Brain microvascular endothelial cell (primary cell): ENCODE data around the gene WWOX.

ENCODE experiments used
- DNase-seq: peaks from one replicate; pipeline ENCODE4 v3.0.0-alpha.2; 2020
- H3K27ac ChIP-seq: fragments of 250-450 bp; sonication (Bioruptor Pico); 2 replicates; pipeline ENCODE4 v1.5.1; 2020; ENCODE audit warnings: mild to moderate bottlenecking, moderate library complexity
- H3K27me3 ChIP-seq: fragments of 250-450 bp; sonication (Bioruptor Pico); replicated peaks from 2 replicates; pipeline ENCODE4 v1.5.1; 2020; ENCODE audit warnings: mild to moderate bottlenecking
- H3K36me3 ChIP-seq: fragments of 250-450 bp; sonication (Bioruptor Pico); replicated peaks from 2 replicates; pipeline ENCODE4 v1.5.1; 2020; ENCODE audit warnings: mild to moderate bottlenecking
- H3K4me3 ChIP-seq: 2 replicates; pipeline ENCODE4 v1.5.1; 2011; ENCODE audit warnings: low read depth, mild to moderate bottlenecking, control low read depth, low read length, moderate library complexity
- in situ Hi-C: cut with HindIII; loops from 2 replicates; pipeline ENCODE4 v1.10.0; 2017; ENCODE audit warnings: low sequenced_read_pairs, low pct_ligation_motif_present
- TF ChIP-seq, protein P1 (sequence below): IDR thresholded peaks from 2 replicates; pipeline ENCODE4 v1.5.1; 2011; ENCODE audit warnings: low read depth, mild to moderate bottlenecking, moderate library complexity, low read length, control low read depth, inconsistent platforms; ENCODE audit errors: missing control alignments

WWOX gene

DNA sequence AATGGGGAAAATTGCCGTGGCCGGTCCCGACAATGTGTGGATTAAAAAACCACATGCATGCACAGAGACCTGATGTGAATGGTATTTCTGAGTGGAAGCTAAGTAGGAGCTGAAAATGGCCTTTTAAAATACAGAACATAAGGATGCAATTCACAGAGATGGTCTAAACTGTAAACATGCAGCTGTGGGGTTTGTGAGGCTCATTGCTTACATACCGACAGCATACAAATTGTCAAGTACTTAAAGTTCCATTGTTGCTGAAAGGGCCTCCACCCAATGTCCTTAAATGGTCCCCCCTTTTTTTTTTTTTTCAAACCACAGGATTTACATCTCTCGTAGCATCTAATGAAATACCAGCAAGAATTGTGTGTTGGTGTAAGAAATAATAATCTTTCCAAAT is 977.9 kb downstream of the WWOX start:
- Histone ChIP-seq H3K36me3 (no peaks in the 10 kb centered on the region), H3K27me3 (no peaks in the 10 kb centered on the region), H3K27ac (no peak overlapping the region), H3K4me3 (no peak overlapping the region)
- DNase-seq, result no peak
- in situ Hi-C loops, result no loop called here
- TF ChIP-seq, protein P1, sequence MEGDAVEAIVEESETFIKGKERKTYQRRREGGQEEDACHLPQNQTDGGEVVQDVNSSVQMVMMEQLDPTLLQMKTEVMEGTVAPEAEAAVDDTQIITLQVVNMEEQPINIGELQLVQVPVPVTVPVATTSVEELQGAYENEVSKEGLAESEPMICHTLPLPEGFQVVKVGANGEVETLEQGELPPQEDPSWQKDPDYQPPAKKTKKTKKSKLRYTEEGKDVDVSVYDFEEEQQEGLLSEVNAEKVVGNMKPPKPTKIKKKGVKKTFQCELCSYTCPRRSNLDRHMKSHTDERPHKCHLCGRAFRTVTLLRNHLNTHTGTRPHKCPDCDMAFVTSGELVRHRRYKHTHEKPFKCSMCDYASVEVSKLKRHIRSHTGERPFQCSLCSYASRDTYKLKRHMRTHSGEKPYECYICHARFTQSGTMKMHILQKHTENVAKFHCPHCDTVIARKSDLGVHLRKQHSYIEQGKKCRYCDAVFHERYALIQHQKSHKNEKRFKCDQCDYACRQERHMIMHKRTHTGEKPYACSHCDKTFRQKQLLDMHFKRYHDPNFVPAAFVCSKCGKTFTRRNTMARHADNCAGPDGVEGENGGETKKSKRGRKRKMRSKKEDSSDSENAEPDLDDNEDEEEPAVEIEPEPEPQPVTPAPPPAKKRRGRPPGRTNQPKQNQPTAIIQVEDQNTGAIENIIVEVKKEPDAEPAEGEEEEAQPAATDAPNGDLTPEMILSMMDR, result no peak

DNA sequence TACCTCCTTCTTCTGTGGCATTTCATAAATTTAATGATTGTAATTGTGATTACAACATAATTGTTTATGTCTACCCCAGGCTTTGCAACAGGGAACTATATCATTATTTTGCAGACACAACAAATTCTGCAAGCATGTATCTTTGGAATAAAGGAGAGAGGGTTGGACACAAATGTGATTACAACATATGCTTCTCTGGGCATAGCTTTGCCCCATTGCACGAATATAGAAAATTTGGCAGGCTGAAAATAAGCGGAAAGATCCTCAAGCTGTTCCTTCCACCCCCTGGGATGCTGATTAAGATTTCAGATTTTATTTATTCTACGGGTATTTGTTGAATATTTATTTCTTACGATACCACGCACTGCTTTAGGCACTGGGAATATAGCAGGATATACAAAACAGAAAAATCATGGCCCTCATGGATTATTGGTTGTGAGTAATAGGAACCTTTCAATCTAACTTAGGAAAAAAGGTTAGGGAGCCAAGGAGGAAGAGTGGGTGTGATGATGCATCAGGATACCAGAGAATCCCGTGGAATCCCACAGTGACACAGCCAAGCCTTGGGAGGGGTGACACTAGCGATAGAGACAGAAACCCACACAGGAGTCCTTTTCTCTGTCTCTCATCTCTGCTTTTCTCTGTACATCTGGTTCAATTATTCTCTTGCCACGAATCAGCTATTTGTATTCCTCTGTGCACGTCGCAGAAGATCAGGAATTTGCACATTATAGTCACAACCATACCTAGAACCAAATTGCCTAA is 980.4 kb downstream of the WWOX start:
- Histone ChIP-seq H3K36me3 (no peaks in the 10 kb centered on the region), H3K27ac (no peak overlapping the region), H3K4me3 (no peak overlapping the region), H3K27me3 (no peaks in the 10 kb centered on the region)
- in situ Hi-C loops, result no loop called here
- no peak for DNase-seq
- TF ChIP-seq, protein P1, result no peak

DNA sequence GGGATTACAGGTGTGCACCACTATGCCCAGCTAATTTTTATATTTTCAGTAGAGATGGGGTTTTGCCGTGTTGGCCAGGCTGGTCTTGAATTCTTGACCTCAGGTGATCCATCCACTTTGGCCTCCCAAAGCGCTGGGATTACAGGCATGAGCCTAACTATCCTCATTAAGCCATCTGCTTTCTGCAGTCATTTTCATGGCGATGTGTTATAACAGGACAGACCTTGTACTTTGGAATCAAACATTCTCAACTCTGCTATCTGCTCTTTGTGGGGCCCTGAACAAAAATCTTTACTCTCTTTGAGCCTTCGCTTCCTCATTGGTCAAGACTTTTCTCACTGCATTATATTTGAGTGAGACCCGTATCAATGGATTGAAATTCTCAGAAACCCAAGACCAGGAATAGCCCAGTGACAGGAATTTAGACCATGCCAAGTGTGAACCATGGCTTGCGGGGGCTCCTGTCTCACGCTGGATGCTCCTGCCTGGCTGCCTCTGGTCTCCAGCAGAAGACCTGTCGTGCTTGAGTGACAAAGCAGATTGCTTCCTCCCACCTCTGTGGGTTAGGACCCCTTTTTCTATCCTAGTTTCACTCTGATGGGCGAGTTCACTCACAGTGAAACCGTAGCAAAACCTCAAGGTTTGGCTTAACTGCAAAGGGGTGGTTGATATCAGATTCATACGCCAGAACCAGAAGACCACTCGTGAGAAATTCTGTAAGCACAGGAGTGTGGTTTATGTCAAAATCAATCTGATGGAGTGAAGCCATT is 982.0 kb downstream of the WWOX start:
- TF ChIP-seq, protein P1, result no peak
- no peak overlapping the region for H3K4me3 ChIP-seq
- no peaks in the 10 kb centered on the region for H3K27me3 ChIP-seq
- in situ Hi-C loops, result no loop called here
- H3K27ac ChIP-seq, result no peak overlapping the region
- DNase-seq, result no peak
- H3K36me3 ChIP-seq, result no peaks in the 10 kb centered on the region

DNA sequence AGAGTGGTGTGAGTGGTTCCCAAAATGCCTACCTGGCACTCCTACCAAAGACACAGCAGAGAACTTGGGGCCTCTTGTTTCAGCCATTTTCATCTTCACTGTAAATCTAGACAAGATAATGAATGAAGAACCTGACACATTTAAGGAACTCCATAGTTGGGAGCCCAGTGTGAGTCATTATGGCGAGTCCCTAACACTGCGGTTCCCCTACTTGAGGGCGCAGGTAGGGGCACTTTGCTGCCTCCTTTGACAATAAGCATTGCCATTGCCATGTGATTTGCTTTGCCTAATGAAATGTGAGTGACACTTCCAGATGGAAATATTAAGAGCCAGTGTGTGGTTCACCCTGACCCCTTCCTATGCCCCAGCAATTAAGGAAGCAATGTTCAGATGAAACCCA is 983.5 kb downstream of the WWOX start:
- Histone ChIP-seq H3K27me3 (no peaks in the 10 kb centered on the region), H3K27ac (no peak overlapping the region), H3K4me3 (no peak overlapping the region), H3K36me3 (no peaks in the 10 kb centered on the region)
- TF ChIP-seq, protein P1, result no peak
- no peak for DNase-seq
- in situ Hi-C loops, result no loop called here

DNA sequence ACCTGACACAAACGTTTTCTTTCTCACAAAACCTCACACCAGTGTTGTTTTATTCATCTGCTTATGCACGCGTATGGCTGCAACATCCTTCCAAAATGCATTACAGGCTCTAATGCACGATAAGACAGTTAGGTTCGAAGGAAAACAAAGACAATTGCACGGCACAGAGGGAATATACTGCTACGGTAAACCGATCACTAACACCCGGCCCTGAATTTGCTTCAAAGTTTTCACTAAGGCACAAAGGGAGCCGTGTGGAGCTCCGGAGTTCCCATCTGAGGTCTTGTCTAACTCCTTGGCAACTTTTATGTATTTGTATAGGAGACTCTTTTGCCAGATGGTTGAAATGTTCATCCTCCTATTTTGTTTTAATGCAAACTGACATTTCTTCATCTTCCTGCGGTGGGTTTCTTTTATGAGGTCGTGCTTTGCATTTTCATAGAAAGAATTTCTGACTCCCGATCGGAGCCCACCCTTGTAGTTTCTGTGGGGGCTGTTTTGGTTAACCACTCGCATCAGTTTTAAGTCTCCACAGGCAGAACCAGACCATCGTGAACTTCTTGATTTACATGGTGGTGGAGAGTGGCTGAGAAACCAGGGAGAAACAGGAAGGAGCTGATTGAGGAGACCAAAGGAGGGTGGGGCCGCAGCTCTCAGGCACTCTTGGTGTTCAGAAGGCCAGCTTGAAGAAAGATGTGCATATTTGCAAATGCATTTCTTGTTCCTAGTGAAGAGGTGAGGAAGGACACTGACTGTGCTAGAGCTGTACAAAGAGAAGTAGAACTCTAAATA is 984.2 kb downstream of the WWOX start:
- Histone ChIP-seq H3K4me3 (no peak overlapping the region), H3K27ac (no peak overlapping the region), H3K36me3 (no peaks in the 10 kb centered on the region), H3K27me3 (no peaks in the 10 kb centered on the region)
- in situ Hi-C loops, result no loop called here
- DNase-seq, result no peak
- TF ChIP-seq, protein P1, result no peak
